Naive thymus-derived CD8-positive, alpha-beta T cell (primary cell): Measurements from ENCODE around the gene ADA. TPM values are rescaled to one million over a fixed set of nuclear protein-coding genes. Genes with fewer than 3 reads are reported as not detected.

Experiments
- ATAC-seq, 2 donors: fragments of 150-1000 bp; cut with Tn5 transposase in 1 of 2; sonication (Bioruptor Pico), chemical (Tn5 transposase) in 1 of 2; 1 replicate in 1 of 2; 2 replicates in 1 of 2; pipeline ENCODE4 v1.10.0; 2021; ENCODE audit warnings: mild to moderate bottlenecking in 2 of 2, moderate library complexity in 2 of 2
- POLR2A ChIA-PET: fragments of 350-600 bp; sonication (Branson Sonifier 250); formaldehyde crosslinking; loops from one replicate; lab custom pipeline; 2021; ENCODE audit warnings: antibody characterized with exemption; lab: Charles Lee
- DNase-seq, 10 donors: peaks; one replicate each; pipeline versions ENCODE4 v3.0.0 to v3.0.0-alpha.2; 2020 to 2022
- H3K27ac Mint-ChIP-seq, 10 donors: one replicate each; pipeline ENCODE4 v1.8.0; 2020 to 2022; ENCODE audit warnings: mild to moderate bottlenecking in 10 of 10, mixed read lengths in 10 of 10, moderate library complexity in 4 of 10, inconsistent platforms in 1 of 10
- H3K27me3 Mint-ChIP-seq, 5 donors: one replicate each; pipeline ENCODE4 v1.8.0; 2021 to 2022; ENCODE audit warnings: mixed read lengths in 5 of 5
- H3K36me3 Mint-ChIP-seq, 3 donors: one replicate each; pipeline ENCODE4 v1.8.0; 2020 to 2022; ENCODE audit warnings: mixed read lengths in 3 of 3, mild to moderate bottlenecking in 2 of 3, inconsistent platforms in 1 of 3
- H3K4me1 Mint-ChIP-seq, 4 donors: one replicate each; pipeline ENCODE4 v1.8.0; 2021 to 2022; ENCODE audit warnings: mixed read lengths in 4 of 4
- H3K4me3 Mint-ChIP-seq, 10 donors: one replicate each; pipeline ENCODE4 v1.8.0; 2020 to 2022; ENCODE audit warnings: mild to moderate bottlenecking in 10 of 10, mixed read lengths in 10 of 10, moderate library complexity in 6 of 10, inconsistent platforms in 1 of 10
- H3K9me3 Mint-ChIP-seq, 9 donors: one replicate each; pipeline ENCODE4 v1.8.0; 2020 to 2022; ENCODE audit warnings: mixed read lengths in 9 of 9, mild to moderate bottlenecking in 3 of 9, inconsistent platforms in 1 of 9, moderate library complexity in 1 of 9
- polyA plus RNA-seq, 3 donors: library from polyadenylated mRNA; unstranded; fragments of 300-500 nt; fragmentation: Illumina TruSeq; gene quantifications; one replicate each; pipeline ENCODE4 v1.2.3, GENCODE V29; 2021
- total RNA-seq, 8 experiments: library from RNA in 2 of 8; stranded (reverse) in 2 of 8; gene quantifications; one replicate each; pipeline ENCODE4 v1.2.3 and lab custom pipeline; 2021 to 2026

The ADA gene
- total and polyA plus RNA-seq, 5 experiments from 2014 or later = 24.1 to 47.1 (median 31.2) TPM

GRCh38 chr20:44620030-44620429, 31.5 kb downstream of the ADA start:
- H3K4me1 Mint-ChIP-seq = peaks cover 39 to 55% (median 46%) of the 10 kb centered on the region in 4 donors
- ATAC-seq (no peak), DNase-seq (no peak)
- no peaks in the 10 kb centered on the region for H3K27me3 Mint-ChIP-seq
- POLR2A ChIA-PET = interaction anchor here (0.9 kb wide), 1 partner anchor 13 kb away, joined by 3 read pairs; no protein-coding TSS in a partner anchor
- H3K36me3 Mint-ChIP-seq = peaks cover 7 to 61% (median 51%) of the 10 kb centered on the region in 3 donors
- H3K4me3 Mint-ChIP-seq = no peak overlapping the region
- peaks cover 0 to 2% (median 0%) of the 10 kb centered on the region in 9 donors for H3K9me3 Mint-ChIP-seq
- H3K27ac Mint-ChIP-seq = peak overlapping the region; percentile 19 to 99 (median 96)

GRCh38 chr20:44619294-44619693, 32.2 kb downstream of the ADA start:
- no peak for ATAC-seq
- Mint-ChIP-seq H3K27ac (peak overlapping the region; percentile 85 to 99 (median 98)), H3K36me3 (peaks cover 7 to 56% (median 48%) of the 10 kb centered on the region in 3 donors), H3K27me3 (no peaks in the 10 kb centered on the region), H3K9me3 (peaks cover 0 to 2% (median 0%) of the 10 kb centered on the region in 9 donors), H3K4me3 (peak overlapping the region in 2 of 10 donors; percentile 7 to 9), H3K4me1 (peaks cover 45 to 63% (median 52%) of the 10 kb centered on the region in 4 donors)
- DNase-seq = peak in 1 of 10 donors; percentile 45
- POLR2A ChIA-PET = interaction anchor here (0.7 to 6.8 kb wide), 8 partner anchors 9 to 98 kb away, joined by 3 to 84 read pairs (median 9); partner anchors contain the start of genes ADA and SERINC3

DNA sequence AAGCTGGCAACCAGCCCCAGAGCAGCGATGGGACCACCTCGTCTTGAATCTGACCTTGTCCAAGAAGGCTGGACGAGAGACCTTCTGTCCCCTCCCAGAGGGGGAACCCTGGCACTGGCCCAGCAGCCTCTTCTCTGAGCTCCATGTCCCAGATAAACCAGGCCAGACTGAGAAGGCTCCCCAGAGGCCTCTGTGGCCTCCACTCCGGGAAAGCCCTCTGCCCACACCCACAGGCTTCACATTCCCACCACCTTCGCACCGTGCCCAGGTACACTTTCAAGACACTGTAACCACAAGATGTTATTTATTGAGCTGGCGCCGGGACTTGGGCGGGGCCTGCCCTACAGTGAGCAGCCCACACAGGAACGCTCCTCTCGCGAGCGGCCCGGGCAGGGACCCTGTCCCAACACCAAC, 33.2 kb downstream of the ADA start:
- peaks cover 7 to 51% (median 47%) of the 10 kb centered on the region in 3 donors for H3K36me3 Mint-ChIP-seq
- DNase-seq = peak; percentile 32 to 71 (median 40)
- peak overlapping the region; percentile 93 to 99 (median 98) for H3K27ac Mint-ChIP-seq
- H3K4me1 Mint-ChIP-seq = peaks cover 51 to 72% (median 62%) of the 10 kb centered on the region in 4 donors
- peaks cover 0 to 1% (median 0%) of the 10 kb centered on the region in 9 donors for H3K9me3 Mint-ChIP-seq
- peak overlapping the region; percentile 32 to 79 (median 71) for H3K4me3 Mint-ChIP-seq
- POLR2A ChIA-PET = interaction anchor here (0.8 to 6.8 kb wide), 13 partner anchors 8 to 353 kb away, joined by 3 to 84 read pairs (median 5); partner anchors contain the start of genes ADA and SERINC3
- no peaks in the 10 kb centered on the region for H3K27me3 Mint-ChIP-seq
- ATAC-seq = peak; percentile 78 to 80

DNA sequence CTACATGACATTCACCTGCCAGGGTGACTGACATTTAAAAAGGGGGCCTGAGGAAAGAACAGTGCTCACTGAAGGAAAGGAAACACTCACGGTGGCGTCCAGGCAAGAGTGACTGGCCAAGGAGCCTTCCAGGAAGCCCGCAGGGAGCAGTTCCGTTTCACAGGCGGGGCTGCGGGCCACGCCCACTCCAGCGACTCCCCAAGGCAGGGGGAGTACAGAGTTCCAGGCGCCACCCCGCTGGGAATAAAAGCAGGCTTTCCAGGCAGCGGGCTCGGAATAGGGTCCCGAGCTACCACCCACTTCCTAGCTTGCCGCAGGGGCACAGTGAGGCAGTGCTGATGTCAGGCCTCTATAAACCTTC, 34.9 kb downstream of the ADA start:
- peaks cover 50 to 75% (median 70%) of the 10 kb centered on the region in 4 donors for H3K4me1 Mint-ChIP-seq
- H3K27me3 Mint-ChIP-seq = no peaks in the 10 kb centered on the region
- POLR2A ChIA-PET = interaction anchor here (1.1 to 6.8 kb wide), 6 partner anchors 19 to 95 kb away, joined by 3 to 84 read pairs (median 7); partner anchors contain the start of genes ADA and SERINC3
- peak overlapping the region; percentile 97 to 99 (median 98) for H3K27ac Mint-ChIP-seq
- peaks cover 7 to 34% (median 30%) of the 10 kb centered on the region in 3 donors for H3K36me3 Mint-ChIP-seq
- peaks cover 0 to 1% (median 0%) of the 10 kb centered on the region in 9 donors for H3K9me3 Mint-ChIP-seq
- H3K4me3 Mint-ChIP-seq = peak overlapping the region in 6 of 10 donors; percentile 57 to 76 (median 74)
- DNase-seq = peak in 1 of 10 donors; percentile 44
- ATAC-seq = no peak

GRCh38 chr20:44615876-44616603, 35.5 kb downstream of the ADA start:
- H3K36me3 Mint-ChIP-seq = peaks cover 7 to 28% (median 26%) of the 10 kb centered on the region in 3 donors
- peak overlapping the region; percentile 97 to 99 (median 98) for H3K27ac Mint-ChIP-seq
- peaks cover 50 to 79% (median 74%) of the 10 kb centered on the region in 4 donors for H3K4me1 Mint-ChIP-seq
- ATAC-seq (peak; percentile 10 to 11), DNase-seq (peak in 1 of 10 donors; percentile 61)
- peak overlapping the region; percentile 12 to 83 (median 73) for H3K4me3 Mint-ChIP-seq
- H3K9me3 Mint-ChIP-seq = peaks cover 0 to 1% (median 0%) of the 10 kb centered on the region in 9 donors
- no peaks in the 10 kb centered on the region for H3K27me3 Mint-ChIP-seq
- POLR2A ChIA-PET = interaction anchor here (1.4 to 6.8 kb wide), 4 partner anchors 18 to 57 kb away, joined by 4 to 84 read pairs (median 6); no protein-coding TSS in a partner anchor

DNA sequence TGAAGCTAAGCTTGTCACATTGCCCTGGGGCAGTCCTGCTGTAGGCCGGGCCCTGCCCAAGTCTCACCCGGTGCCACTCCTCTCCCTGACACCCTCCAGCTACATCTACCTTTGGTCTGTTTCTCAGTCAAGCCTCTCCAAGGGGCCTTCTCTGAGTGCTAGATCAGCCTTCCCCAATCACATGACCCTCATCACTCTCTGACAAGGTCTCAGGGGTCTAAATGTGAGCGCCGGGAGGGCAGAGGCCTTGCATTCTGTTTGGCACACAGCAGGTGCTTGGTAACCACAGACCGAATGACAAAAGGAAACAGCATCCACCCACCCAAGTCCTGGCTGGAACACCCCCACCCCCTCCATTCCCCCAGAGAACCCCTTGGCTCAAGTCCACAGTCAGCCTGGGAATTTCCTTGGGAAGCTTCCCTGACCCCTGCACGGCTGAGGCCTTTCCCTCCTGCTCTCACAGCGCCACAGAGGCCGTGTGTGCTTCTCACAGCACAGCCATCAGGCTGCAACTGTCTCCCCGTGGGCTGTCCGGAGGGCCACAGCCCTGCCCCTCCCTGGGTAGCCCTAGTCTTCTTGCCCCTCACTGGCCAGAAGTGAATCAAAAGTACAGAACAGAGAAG, 36.2 kb downstream of the ADA start:
- ATAC-seq (peak; percentile 22 to 24), DNase-seq (peak in 8 of 10 donors; percentile 9 to 65 (median 36))
- Mint-ChIP-seq H3K4me3 (peak overlapping the region; percentile 46 to 83 (median 77)), H3K27me3 (peaks cover 0 to 2% (median 0%) of the 10 kb centered on the region in 5 donors), H3K9me3 (no peaks in the 10 kb centered on the region), H3K27ac (peak overlapping the region; percentile 97 to 99 (median 98)), H3K36me3 (peaks cover 4 to 21% (median 18%) of the 10 kb centered on the region in 3 donors), H3K4me1 (peaks cover 52 to 86% (median 80%) of the 10 kb centered on the region in 4 donors)
- POLR2A ChIA-PET = interaction anchor here (0.6 to 6.8 kb wide), 13 partner anchors 8 to 397 kb away, joined by 3 to 84 read pairs (median 3); partner anchors contain the start of genes ADA, SERINC3 and YWHAB

DNA sequence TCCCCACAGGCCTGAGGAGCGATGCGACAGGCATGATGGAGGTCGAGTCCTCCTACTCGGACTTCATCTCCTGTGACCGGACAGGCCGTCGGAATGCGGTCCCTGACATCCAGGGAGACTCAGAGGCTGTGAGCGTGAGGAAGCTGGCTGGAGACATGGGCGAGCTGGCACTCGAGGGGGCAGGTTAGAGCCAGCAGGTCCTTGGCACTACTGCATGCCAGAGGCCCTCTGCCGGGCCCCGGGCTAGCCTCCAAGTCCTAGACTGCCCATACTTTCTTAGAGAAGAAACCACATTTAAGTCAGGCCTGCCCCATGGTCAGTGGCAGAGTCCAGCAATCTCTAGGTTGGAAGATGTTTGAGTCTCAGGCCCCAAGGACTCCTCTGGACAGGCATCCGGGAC, 37.0 kb downstream of the ADA start:
- Mint-ChIP-seq H3K4me3 (peak overlapping the region in 9 of 10 donors; percentile 46 to 83 (median 75)), H3K27ac (peak overlapping the region; percentile 97 to 99 (median 98)), H3K27me3 (peaks cover 0 to 3% (median 0%) of the 10 kb centered on the region in 5 donors), H3K4me1 (peaks cover 51 to 89% (median 82%) of the 10 kb centered on the region in 4 donors), H3K9me3 (no peaks in the 10 kb centered on the region), H3K36me3 (peaks cover 0 to 13% (median 10%) of the 10 kb centered on the region in 3 donors)
- ATAC-seq (no peak), DNase-seq (peak in 1 of 10 donors; percentile 53)
- POLR2A ChIA-PET = interaction anchor here (0.6 to 6.8 kb wide), 12 partner anchors 11 to 396 kb away, joined by 3 to 84 read pairs (median 3); partner anchors contain the start of genes ADA, SERINC3 and YWHAB

DNA sequence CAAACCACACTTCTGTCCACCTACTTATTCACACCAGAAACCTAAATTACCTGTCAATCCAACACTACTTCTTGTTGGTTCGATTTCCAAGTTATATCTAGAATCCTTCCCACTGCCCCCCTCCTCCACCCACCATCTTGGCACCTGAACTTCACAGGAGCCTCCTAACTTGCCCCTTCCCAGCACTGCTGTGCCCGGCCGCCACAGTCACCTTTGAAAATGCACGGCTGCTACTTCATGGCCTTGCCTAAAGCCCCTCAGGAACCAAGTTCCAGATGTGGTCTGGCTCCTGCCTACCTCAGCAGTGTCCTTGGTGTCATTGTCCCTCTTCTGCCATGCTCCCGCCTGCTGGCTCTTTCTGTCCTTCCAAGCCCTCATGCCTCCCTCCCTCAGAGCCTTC, 37.9 kb downstream of the ADA start:
- H3K9me3 Mint-ChIP-seq = no peaks in the 10 kb centered on the region
- POLR2A ChIA-PET = interaction anchor here (0.7 to 6.8 kb wide), 3 partner anchors 31 to 92 kb away, joined by 3 to 84 read pairs (median 7); partner anchors contain the start of gene SERINC3
- peaks cover 0 to 8% (median 8%) of the 10 kb centered on the region in 3 donors for H3K36me3 Mint-ChIP-seq
- H3K27me3 Mint-ChIP-seq = peaks cover 0 to 3% (median 0%) of the 10 kb centered on the region in 5 donors
- DNase-seq = peak in 1 of 10 donors; percentile 40
- H3K4me3 Mint-ChIP-seq = peak overlapping the region in 3 of 10 donors; percentile 5 to 67 (median 9)
- no peak for ATAC-seq
- H3K27ac Mint-ChIP-seq = peak overlapping the region; percentile 97 to 100 (median 98)
- peaks cover 48 to 85% (median 77%) of the 10 kb centered on the region in 4 donors for H3K4me1 Mint-ChIP-seq

DNA sequence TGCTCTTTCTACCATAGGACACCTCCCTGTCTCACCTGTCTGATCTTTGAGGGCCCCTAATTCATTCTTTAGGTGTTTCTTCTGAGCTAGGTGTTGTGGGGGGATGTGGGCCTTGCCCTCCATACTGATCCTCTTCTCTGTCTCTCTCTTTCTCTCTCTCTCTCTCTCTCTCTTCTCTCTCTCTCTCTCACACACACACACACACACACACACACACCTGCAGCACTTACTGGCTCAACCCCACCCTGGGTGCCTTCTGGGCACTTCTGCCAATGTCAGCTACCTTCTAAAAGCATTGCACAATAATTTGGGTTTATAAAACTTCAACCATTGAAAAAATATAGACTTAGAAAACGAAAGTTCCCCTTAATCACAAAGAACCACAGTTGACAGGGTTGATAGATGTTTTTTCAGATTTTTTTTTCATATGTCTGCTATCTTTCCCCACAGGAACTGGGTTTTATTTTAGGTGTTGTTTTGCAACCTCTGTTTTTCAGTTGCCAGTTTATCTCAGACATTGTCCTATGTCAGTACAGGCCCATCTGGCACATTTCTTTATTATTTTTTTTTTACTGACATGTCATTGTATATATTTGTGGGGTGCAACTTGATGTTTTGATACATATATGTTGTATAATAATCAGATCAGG, 41.1 kb downstream of the ADA start:
- Mint-ChIP-seq H3K27me3 (peaks cover 0 to 3% (median 0%) of the 10 kb centered on the region in 5 donors), H3K27ac (peak overlapping the region; percentile 97 to 100 (median 100)), H3K9me3 (no peaks in the 10 kb centered on the region), H3K36me3 (peaks cover 0 to 8% (median 8%) of the 10 kb centered on the region in 3 donors), H3K4me1 (peaks cover 26 to 56% (median 49%) of the 10 kb centered on the region in 4 donors), H3K4me3 (peak overlapping the region; percentile 65 to 90 (median 82))
- POLR2A ChIA-PET = interaction anchor here (0.6 to 3.7 kb wide), 27 partner anchors 8 to 660 kb away, joined by 3 to 47 read pairs (median 6); partner anchors contain the start of genes ADA, FITM2, OSER1 and SERINC3
- ATAC-seq (peak; percentile 67 to 68), DNase-seq (peak in 9 of 10 donors; percentile 18 to 85 (median 62))

- Mint-ChIP-seq H3K4me3 (peak overlapping the region; percentile 65 to 90 (median 82)), H3K27me3 (peaks cover 0 to 3% (median 0%) of the 10 kb centered on the region in 5 donors), H3K27ac (peak overlapping the region; percentile 97 to 100 (median 100)), H3K9me3 (no peaks in the 10 kb centered on the region), H3K36me3 (peaks cover 0 to 7% (median 5%) of the 10 kb centered on the region in 3 donors), H3K4me1 (peaks cover 19 to 51% (median 42%) of the 10 kb centered on the region in 4 donors)
- peak; percentile 73 to 80 for ATAC-seq
- DNase-seq = peak; percentile 77 to 91 (median 86)
- POLR2A ChIA-PET = interaction anchor here (0.6 to 3.7 kb wide), 22 partner anchors 9 to 659 kb away, joined by 3 to 47 read pairs (median 6); partner anchors contain the start of genes ADA, FITM2, OSER1 and SERINC3
These were observed 41.8 kb downstream of the ADA start for GRCh38 chr20:44609516-44610312.
